HS-27A (cell line): ENCODE measurements around the gene CD84.
"Not testable (repeated sequence)": the region's sequence is repeated elsewhere in the genome, so short reads cannot be mapped to it uniquely, and the experiment has no call there.

Experiments
- DNase-seq: peaks from one replicate; pipeline ENCODE4 v3.0.0-alpha.2; 2012; ENCODE audit warnings: low read depth, missing footprints

The CD84 gene

DNA sequence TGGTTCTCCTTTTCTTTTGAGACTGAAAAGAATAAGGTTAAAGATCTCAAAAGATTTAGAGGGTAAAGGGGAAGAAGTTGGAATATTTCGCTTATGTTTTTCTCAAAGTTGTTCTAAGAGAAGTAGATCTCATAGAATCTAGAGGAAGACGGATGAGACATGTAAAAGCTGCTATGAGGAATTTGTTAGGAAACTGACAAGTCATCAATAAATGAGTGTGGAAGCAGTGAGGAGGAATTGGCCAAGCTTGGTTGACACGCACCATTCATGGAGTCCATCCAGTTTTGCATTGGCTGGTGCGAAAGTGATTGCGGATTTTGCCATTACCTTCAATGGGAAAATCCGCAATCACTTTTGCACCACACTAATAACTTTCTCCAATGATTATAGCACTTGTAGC, 76.2 kb downstream of the CD84 start:
- DNase-seq: no peak

DNA sequence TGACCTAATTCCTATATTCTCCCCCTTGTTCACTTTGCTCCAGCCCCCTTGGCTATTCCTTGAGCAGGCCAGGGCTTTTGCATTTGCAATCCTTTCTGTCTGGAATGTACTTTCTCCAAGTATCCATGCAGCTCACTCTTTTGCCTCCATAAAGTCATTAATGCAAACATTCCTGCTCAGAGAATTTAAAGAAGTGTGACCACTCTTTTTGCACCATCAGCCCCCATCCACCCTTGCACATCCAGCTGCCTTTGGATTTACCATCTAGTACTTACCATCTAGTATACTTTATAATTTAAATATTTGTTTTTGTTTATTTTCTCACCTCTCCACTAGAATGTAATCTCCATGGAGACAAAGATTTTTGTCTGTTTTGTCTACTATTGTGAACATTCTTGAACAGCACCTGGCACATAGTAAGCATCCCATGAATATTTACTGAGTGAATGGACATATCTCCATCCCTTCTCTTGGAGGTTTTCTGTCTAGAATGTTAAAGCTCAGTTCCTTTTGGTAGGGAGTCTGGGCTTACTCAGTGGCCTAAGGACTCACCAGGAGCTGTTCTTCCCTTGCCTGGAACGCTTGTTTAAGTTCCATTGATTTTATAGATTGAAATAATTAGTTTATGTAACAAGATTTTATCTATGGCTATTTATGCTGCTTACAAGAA, 78.8 kb downstream of the CD84 start:
- no peak for DNase-seq

DNA sequence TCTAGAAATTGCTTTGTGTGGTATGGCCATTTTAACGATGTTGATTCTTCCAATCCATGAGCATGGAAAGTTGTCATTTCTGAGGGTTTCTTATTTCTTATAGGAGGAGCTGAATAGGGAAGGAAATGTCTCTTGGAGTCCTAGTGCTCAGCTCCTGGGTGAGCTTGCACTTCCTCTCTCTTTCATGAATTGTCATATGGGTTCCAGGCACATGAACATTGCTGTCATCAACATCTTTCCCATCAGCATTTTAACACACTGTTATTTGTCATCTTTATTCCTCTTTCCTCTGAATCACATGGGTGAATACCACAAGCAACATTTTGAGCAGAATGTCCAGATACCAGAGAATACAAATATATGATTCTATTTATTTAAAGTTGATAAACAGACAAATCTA, 79.7 kb downstream of the CD84 start:
- no peak for DNase-seq

DNA sequence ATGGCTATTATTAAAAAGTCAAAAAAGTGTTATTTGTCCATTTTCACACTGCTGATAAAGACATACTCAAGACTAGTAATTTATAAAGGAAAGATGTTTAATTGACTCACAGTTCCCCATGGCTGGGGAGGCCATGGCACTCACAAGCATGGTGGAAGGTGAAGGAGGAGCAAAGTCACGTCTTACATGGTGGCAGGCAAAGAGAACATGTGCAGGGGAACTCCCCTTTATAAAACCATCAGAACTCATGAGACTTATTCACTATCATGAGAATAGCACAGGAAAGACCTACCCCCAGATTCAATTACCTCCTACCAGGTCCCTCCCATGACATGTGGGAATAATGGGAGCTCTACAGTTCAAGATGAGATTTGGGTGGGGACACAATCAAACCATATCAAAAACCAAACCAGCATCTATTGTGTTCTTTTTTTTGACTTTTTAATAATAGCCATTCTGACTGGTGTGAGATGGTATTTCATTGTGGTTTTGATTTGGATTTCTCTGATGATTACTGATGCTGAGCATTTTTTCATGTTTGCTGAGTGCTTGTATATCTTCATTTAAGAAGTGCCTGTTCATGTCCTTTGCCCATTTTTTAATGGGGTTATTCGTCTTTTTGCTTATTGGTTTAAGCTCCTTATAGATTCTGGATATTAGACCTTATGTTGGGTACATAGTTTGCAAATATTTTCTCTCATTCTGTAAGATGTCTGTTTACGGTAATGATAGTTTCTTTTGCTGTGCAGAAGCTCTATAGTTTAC, 80.8 kb downstream of the CD84 start:
- not testable (repeated sequence) for DNase-seq

DNA sequence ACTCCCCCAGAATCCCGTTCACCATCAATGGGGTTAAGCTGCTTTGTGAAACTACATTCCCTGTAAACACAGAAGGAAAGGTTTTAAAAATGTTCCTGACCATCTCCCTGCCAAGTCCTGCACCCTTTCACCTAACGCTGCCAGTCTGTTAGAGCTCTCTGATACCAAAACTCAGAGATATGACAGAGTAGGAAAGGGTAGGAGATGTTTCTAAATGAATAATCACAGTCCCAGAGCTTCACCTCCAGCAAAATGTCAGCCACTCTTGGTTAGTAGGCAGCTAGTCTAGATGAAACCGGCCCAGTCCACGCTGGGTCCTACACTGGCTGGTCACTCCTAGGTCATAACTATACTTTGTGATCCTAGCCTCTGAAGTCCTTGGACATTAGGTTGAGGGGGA, 83.0 kb downstream of the CD84 start:
- DNase-seq: no peak

DNA sequence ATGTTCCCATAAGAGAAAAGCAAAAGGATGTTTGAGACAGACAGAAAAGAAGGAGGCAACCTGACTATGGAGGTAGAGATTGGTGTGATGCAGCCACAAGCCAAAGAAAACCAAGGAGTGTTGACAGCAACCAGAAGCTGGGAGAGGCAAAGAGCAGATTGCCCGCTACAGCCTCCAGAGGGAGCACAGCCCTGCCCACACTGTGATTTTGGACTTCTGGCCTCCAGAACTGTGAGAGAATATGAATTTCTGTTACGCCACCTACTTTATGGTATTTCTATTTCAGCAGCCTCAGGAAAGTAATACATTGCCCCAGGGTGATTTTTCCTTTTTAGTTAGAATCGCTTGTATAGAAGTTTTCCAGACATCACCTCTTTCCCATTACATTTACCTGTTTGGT, 84.7 kb downstream of the CD84 start:
- no peak for DNase-seq

DNA sequence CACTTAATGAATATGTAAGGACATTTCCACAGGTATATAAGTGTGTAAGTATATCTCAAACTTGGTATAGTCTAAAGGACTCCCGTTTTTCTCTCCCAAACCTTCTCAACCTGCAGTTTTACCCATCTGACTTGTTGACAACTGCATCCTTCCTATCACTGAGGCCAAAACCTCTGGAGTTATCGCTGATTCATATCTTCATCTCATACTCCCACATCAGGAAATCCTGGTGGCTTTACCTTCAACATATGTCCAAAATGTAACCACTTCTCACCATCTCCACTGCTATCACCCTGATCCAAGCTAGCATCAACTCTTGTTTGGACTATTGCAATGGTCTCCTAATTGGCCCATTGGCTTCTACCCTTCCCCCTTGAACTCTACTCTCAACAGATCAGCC, 86.7 kb downstream of the CD84 start:
- no peak for DNase-seq

DNA sequence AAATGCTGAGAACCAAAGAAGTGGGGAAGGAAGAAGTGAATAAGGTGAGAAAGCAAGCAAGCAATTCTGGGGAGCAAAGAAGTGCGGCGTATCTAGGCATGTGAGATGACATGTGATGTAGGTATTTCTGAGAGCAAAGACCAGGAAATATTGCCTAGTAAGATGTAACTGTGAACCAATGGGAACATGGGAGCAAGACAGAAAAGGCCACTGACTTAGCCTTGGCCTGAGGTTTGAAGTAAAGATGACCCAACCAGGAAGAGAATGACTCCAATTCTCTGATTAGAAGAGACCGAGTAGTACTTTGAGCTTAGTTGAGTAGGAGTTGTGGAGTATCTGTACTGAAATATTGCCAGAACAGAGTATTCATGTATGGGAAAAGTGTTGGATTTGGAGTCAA, 87.3 kb downstream of the CD84 start:
- no peak for DNase-seq
